ENCODE data around the gene PDCD10. TPM values are rescaled to one million over a fixed set of nuclear protein-coding genes. Genes with fewer than 3 reads are reported as not detected.

PDCD10 gene
- total and polyA plus RNA-seq, 2 donors (not counting 1 experiment from before 2014, with no cell fraction given): 25.7 to 58.0 TPM

DNA sequence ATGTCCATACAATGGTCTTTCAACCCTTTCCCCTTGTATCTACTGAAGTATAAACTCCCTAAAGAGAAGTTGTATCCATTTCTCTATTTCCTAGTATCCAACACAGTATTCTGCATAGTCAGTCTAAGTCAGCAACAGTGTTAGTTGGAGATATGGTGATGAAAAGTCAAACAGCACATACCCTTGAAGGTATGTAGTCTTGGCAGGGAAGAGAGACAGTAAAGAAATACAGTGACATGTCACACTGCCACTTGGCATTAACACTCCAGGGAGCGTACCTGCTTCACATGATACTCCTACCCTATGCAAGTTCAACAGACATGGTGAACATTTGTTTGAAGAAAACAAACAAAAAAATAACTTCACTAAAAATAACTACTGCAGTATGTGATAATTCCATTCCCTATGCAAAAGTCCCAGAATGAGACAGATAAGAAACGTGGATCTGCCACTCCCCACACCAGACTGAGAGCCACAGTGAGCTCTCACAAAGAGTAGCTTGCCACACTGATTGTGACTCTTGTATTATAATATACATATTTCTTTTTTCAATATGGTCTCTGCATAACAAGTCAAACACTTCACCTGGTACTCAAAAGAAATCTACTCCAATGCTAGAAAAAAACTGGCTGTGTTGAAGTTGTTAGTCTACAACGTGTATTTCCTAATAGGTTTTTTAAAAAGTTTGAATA is 5.9 kb downstream of the PDCD10 start:
- H3K79me2 ChIP-seq (ENCODE audit: control insufficient read depth, insufficient read depth, low read length): peaks cover 99% of the 10 kb centered on the region
- no peak overlapping the region for H2AFZ ChIP-seq (ENCODE audit: insufficient read depth, low read depth, low read length, poor library complexity, severe bottlenecking)
- H3K4me3 Mint-ChIP-seq: no peak overlapping the region
- peaks cover 14 to 45% of the 10 kb centered on the region in 2 donors for H3K4me1 ChIP-seq (ENCODE audit: control insufficient read depth in 2 of 2, insufficient read depth in 2 of 2, low read length in 2 of 2)
- ATAC-seq (ENCODE audit: low read depth) (no peak), DNase-seq (no peak)
- ChIA-PET POLR2A (no interaction called here), CTCF (interaction anchor here (1.1 to 1.6 kb wide), 3 partner anchors 12 to 44 kb away, joined by 3 to 5 read pairs (median 3); no protein-coding TSS in a partner anchor)
- H3K27me3 Mint-ChIP-seq: no peaks in the 10 kb centered on the region
- H3K9me3 Mint-ChIP-seq (ENCODE audit: insufficient read depth): no peaks in the 10 kb centered on the region
- intact Hi-C loops (cut with micrococcal nuclease): no loop called here
- peaks cover 66% of the 10 kb centered on the region for H3K4me1 Mint-ChIP-seq
- H3K4me3 ChIP-seq (ENCODE audit: control extremely low read depth in 1 of 5, extremely low read depth in 1 of 5, insufficient read depth in 1 of 5, low read depth in 2 of 5, low read length in 4 of 5): no peak overlapping the region
- no peaks in the 10 kb centered on the region for H3K27me3 ChIP-seq (replicated peaks in 1 of 4; ENCODE audit: control extremely low read depth in 1 of 4, control insufficient read depth in 3 of 4, insufficient read depth in 4 of 4, low read length in 3 of 4)
- no peak overlapping the region for H3K9ac ChIP-seq (ENCODE audit: low read length)
- no peak overlapping the region for H3K27ac ChIP-seq (ENCODE audit: low read length in 2 of 2)
- peaks cover 69% of the 10 kb centered on the region for H4K20me1 ChIP-seq (ENCODE audit: control insufficient read depth, insufficient read depth, low read length, poor library complexity, severe bottlenecking)
- H3K36me3 ChIP-seq (replicated peaks in 1 of 2; ENCODE audit: control extremely low read depth in 1 of 2, control insufficient read depth in 1 of 2, extremely low read depth in 1 of 2, insufficient read depth in 2 of 2, low read length in 1 of 2): peaks cover 10 to 11% of the 10 kb centered on the region in 2 experiments
- no peak overlapping the region for H3K27ac Mint-ChIP-seq
- TF ChIP-seq, protein P1, sequence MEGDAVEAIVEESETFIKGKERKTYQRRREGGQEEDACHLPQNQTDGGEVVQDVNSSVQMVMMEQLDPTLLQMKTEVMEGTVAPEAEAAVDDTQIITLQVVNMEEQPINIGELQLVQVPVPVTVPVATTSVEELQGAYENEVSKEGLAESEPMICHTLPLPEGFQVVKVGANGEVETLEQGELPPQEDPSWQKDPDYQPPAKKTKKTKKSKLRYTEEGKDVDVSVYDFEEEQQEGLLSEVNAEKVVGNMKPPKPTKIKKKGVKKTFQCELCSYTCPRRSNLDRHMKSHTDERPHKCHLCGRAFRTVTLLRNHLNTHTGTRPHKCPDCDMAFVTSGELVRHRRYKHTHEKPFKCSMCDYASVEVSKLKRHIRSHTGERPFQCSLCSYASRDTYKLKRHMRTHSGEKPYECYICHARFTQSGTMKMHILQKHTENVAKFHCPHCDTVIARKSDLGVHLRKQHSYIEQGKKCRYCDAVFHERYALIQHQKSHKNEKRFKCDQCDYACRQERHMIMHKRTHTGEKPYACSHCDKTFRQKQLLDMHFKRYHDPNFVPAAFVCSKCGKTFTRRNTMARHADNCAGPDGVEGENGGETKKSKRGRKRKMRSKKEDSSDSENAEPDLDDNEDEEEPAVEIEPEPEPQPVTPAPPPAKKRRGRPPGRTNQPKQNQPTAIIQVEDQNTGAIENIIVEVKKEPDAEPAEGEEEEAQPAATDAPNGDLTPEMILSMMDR (IDR thresholded peaks at IDR 0.05): no peak
- TF ChIP-seq EZH2 (IDR thresholded peaks at IDR 0.05; ENCODE audit: borderline replicate concordance, insufficient read depth, low read depth, low read length, poor library complexity, severe bottlenecking): no peak
- WGBS (ENCODE audit: insufficient coverage): no CpG with 5 or more reads among the region's 3 CpGs
- H3K9me3 ChIP-seq (ENCODE audit: control extremely low read depth in 1 of 3, control insufficient read depth in 2 of 3, insufficient read depth in 1 of 3, low read length in 2 of 3): no peaks in the 10 kb centered on the region
- no peak overlapping the region for H3K4me2 ChIP-seq (replicated peaks; ENCODE audit: low read depth, low read length, poor library complexity, severe bottlenecking)

- H3K27me3 ChIP-seq (replicated peaks in 1 of 4; ENCODE audit: control extremely low read depth in 1 of 4, control insufficient read depth in 3 of 4, insufficient read depth in 4 of 4, low read length in 3 of 4): no peaks in the 10 kb centered on the region
- ATAC-seq (ENCODE audit: low read depth): no peak
- ChIA-PET CTCF (interaction anchor here (1.6 kb wide), 1 partner anchor 13 kb away, joined by 3 read pairs; no protein-coding TSS in a partner anchor), POLR2A (no interaction called here)
- H3K4me1 ChIP-seq (ENCODE audit: control insufficient read depth in 2 of 2, insufficient read depth in 2 of 2, low read length in 2 of 2): peaks cover 12 to 39% of the 10 kb centered on the region in 2 donors
- Mint-ChIP-seq H3K4me3 (no peak overlapping the region), H3K9me3 (ENCODE audit: insufficient read depth) (no peaks in the 10 kb centered on the region), H3K4me1 (peaks cover 70% of the 10 kb centered on the region), H3K27ac (no peak overlapping the region), H3K27me3 (no peaks in the 10 kb centered on the region)
- peaks cover 13 to 15% of the 10 kb centered on the region in 2 experiments for H3K36me3 ChIP-seq (replicated peaks in 1 of 2; ENCODE audit: control extremely low read depth in 1 of 2, control insufficient read depth in 1 of 2, extremely low read depth in 1 of 2, insufficient read depth in 2 of 2, low read length in 1 of 2)
- peaks cover 70% of the 10 kb centered on the region for H4K20me1 ChIP-seq (ENCODE audit: control insufficient read depth, insufficient read depth, low read length, poor library complexity, severe bottlenecking)
- no CpG with 5 or more reads among the region's 3 CpGs for WGBS (ENCODE audit: insufficient coverage)
- intact Hi-C loops (cut with micrococcal nuclease): no loop called here
- TF ChIP-seq EZH2 (IDR thresholded peaks at IDR 0.05; ENCODE audit: borderline replicate concordance, insufficient read depth, low read depth, low read length, poor library complexity, severe bottlenecking): no peak
- TF ChIP-seq, protein P1 (IDR thresholded peaks at IDR 0.05): no peak
- no peak for DNase-seq
- peaks cover 99% of the 10 kb centered on the region for H3K79me2 ChIP-seq (ENCODE audit: control insufficient read depth, insufficient read depth, low read length)
- no peak overlapping the region for H3K27ac ChIP-seq (ENCODE audit: low read length in 2 of 2)
- no peaks in the 10 kb centered on the region for H3K9me3 ChIP-seq (ENCODE audit: control extremely low read depth in 1 of 3, control insufficient read depth in 2 of 3, insufficient read depth in 1 of 3, low read length in 2 of 3)
- no peak overlapping the region for H2AFZ ChIP-seq (ENCODE audit: insufficient read depth, low read depth, low read length, poor library complexity, severe bottlenecking)
- no peak overlapping the region for H3K9ac ChIP-seq (ENCODE audit: low read length)
- H3K4me3 ChIP-seq (ENCODE audit: control extremely low read depth in 1 of 5, extremely low read depth in 1 of 5, insufficient read depth in 1 of 5, low read depth in 2 of 5, low read length in 4 of 5): no peak overlapping the region
- H3K4me2 ChIP-seq (replicated peaks; ENCODE audit: low read depth, low read length, poor library complexity, severe bottlenecking): no peak overlapping the region
Observed at GRCh38 chr3:167728176-167728575, 6.5 kb downstream of the PDCD10 start.
